Aortic smooth muscle cell (primary cell): ENCODE results near the gene TMEM255A. TPM values are rescaled to one million over a fixed set of nuclear protein-coding genes. Genes with fewer than 3 reads are reported as not detected.

Experiments used
- total RNA-seq: library from RNA; depleted of rRNA; stranded (reverse); fragments of >200 nt; gene quantifications from 2 replicates; pipeline ENCODE4 v1.2.3, GENCODE V29; 2014

Gene TMEM255A
- not detected in 2 replicates for total RNA-seq

DNA sequence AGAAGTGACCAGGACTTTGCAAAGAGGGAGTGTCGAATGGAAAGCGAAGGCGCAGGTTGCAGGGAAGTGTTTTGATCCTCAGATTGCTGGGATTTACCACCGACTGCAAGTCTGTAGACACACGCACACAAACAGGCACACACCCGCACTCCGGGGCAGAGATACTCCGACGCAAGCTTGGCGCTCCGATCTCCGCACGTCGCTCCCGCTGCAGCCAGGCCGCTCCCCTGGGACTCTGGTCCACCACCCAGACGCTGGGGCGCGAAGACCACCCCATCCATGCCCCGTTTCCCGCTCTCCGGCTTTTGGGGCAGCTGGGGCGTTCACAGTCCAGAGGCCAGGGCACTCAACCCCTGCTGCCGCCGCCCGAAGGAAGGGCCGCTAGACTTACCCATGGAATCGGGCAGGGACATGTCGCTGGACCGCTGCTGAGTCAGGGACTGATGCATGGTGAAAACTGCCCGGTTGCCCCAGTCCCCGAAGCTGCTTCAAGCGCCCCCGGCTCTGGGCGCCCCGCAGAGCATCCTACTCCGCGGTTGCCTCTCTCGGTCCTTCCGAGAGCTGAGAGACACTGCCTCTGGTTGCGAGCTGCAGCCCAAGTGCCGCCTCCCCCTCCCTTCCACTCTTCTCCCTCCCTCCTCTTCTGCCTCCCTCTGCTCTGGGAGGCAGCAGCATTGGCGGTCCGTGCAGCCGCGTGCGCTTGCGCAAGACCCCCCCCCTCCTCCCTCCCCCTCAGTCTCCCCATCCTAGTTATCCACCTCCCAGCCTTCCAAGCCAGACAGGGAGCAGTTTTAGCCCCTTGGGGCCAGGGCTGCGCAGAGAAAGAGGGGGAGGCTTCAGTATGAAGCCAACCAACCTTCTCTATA, at the start of gene TMEM255A:
TSS of gene TMEM255A (minus strand) at position 601 of the 866 bp plus-strand sequence. CDS start at position 449, 152 bp downstream.

DNA sequence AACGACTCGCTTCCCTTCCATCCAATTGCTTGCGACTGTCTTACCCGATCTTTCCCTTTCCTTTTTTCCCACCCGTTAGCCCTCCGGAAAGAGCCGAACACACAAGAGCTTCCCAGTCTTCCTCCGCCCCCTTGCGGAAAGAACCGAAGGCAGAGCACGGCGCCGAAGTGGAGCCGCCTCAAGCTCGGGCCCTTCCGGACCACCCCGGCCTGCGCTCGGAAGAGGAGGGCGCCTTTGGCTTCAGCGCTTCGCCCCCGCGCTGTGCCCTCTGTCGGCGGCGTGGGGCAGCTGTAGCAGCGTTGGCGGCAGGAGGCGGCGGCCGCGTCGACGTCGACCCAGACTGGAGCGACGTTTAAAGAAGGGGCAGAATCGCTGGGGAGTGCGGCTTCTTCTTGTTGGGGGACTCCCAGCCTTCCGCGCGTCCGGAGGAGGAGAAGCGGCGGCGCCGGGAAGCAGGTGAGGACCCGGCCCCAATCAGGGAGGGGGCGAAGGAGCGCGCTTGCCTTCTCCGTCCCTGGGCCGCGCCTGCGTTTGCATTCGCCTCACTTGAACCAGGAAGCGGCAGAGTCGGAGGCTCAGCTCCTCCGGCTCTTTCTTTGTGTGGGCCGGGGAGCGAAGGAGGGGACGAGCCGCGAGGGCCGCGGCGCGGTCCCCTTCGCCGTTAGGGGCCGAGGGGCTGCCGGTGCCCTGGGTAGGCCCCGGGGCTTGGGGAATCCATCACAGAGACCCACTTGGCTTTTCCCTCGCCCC, 60.6 kb downstream of the TMEM255A start, which contains the start of gene ZBTB33:
TSS of gene ZBTB33 (plus strand) at position 291 of the 750 bp plus-strand sequence. CDS start 2,604 bp downstream, outside the sequence.

Other genes with a start within 250 kb of the TMEM255A start
- not detected in 2 replicates for gene RHOXF2B, start 233.8 kb downstream of the TMEM255A start, total RNA-seq
- not detected in 2 replicates for gene RHOXF1, start 195.5 kb downstream of the TMEM255A start, total RNA-seq
- not detected in 2 replicates for gene RHOXF2, start 152.8 kb downstream of the TMEM255A start, total RNA-seq
- 6.1 and 8.2 TPM in 2 replicates for gene ZBTB33, start 60.6 kb downstream of the TMEM255A start, total RNA-seq
- gene ATP1B4, start 50.6 kb upstream of the TMEM255A start, total RNA-seq, result not detected in 2 replicates
- gene LAMP2, start 157.8 kb upstream of the TMEM255A start, total RNA-seq, result 147 and 170 TPM in 2 replicates
- gene CUL4B, start 249.5 kb upstream of the TMEM255A start, total RNA-seq, result 39.8 and 76.0 TPM in 2 replicates